Colonic mucosa (tissue), 4 donors: ENCODE measurements around the gene KDM1A. TPM values are rescaled to one million over a fixed set of nuclear protein-coding genes. Genes with fewer than 3 reads are reported as not detected.

Source experiments
- DNase-seq: peaks from one replicate; pipeline ENCODE4 v3.0.0-alpha.2; 2020
- H3K27ac ChIP-seq: fragments of 200-600 bp; one replicate; pipeline ENCODE4 v1.8.0; 2021
- H3K27me3 ChIP-seq: fragments of 200-600 bp; one replicate; pipeline ENCODE4 v1.8.0; 2021
- H3K36me3 ChIP-seq: fragments of 200-600 bp; one replicate; pipeline ENCODE4 v1.8.0; 2021
- H3K4me1 ChIP-seq: fragments of 200-600 bp; one replicate; pipeline ENCODE4 v1.8.0; 2021; ENCODE audit warnings: mild to moderate bottlenecking
- H3K4me3 ChIP-seq: fragments of 200-600 bp; one replicate; pipeline ENCODE4 v1.8.0; 2021
- H3K9ac ChIP-seq, 2 donors: one replicate each; pipeline ENCODE4 v1.7.0; 2013; ENCODE audit warnings: control low read depth in 2 of 2, low read depth in 2 of 2, low read length in 2 of 2
- H3K9me3 ChIP-seq: fragments of 200-600 bp; one replicate; pipeline ENCODE4 v1.8.0; 2021
- CTCF ChIP-seq: fragments of 200-600 bp; IDR thresholded peaks from one replicate; pipeline ENCODE4 v1.8.0; 2022; ENCODE audit warnings: antibody characterized with exemption, mild to moderate bottlenecking
- intact Hi-C: fragments of 100-400 bp; cut with DNase I; formaldehyde crosslinking; loops from one replicate; pipeline ENCODE4 v1.14.1; 2022
- total RNA-seq, 2 donors: library from RNA; stranded (reverse); fragmentation: NEBNext Ultra II Directional in 1 of 2; extraction: Animal tissue kit (Norgen Biotek cat#: 25700) in 1 of 2; gene quantifications; one replicate each; pipeline ENCODE4 v1.2.1, GENCODE V29; 2021
- donor health status: healthy.
- donor health status: DM: no; HTN: no; CAD: no.
- donor health status: DM: no; HTN: no; CAD: no.

KDM1A gene
- total RNA-seq, 2 donors from 2014 or later: 59.2 to 72.6 TPM

- Histone ChIP-seq H3K9me3 (no peaks in the 10 kb centered on the region), H3K27me3 (no peaks in the 10 kb centered on the region), H3K36me3 (no peaks in the 10 kb centered on the region), H3K9ac (no peak overlapping the region), H3K27ac (no peak overlapping the region), H3K4me1 (no peaks in the 10 kb centered on the region), H3K4me3 (no peak overlapping the region)
- no peak for DNase-seq
- intact Hi-C loops: no loop called here
- no peak for TF ChIP-seq CTCF
These were observed 89.8 kb downstream of the KDM1A start for GRCh38 chr1:23108918-23109533.

- Histone ChIP-seq H3K27me3 (no peaks in the 10 kb centered on the region), H3K4me1 (no peaks in the 10 kb centered on the region), H3K9ac (no peak overlapping the region), H3K36me3 (no peaks in the 10 kb centered on the region), H3K9me3 (no peaks in the 10 kb centered on the region), H3K27ac (no peak overlapping the region), H3K4me3 (no peak overlapping the region)
- DNase-seq: no peak
- intact Hi-C loops: no loop called here
- no peak for TF ChIP-seq CTCF
These were observed 91.1 kb downstream of the KDM1A start for GRCh38 chr1:23110391-23110790.

- intact Hi-C loops: no loop called here
- Histone ChIP-seq H3K27me3 (no peaks in the 10 kb centered on the region), H3K27ac (no peak overlapping the region), H3K36me3 (no peaks in the 10 kb centered on the region), H3K9ac (no peak overlapping the region), H3K9me3 (no peaks in the 10 kb centered on the region), H3K4me3 (no peak overlapping the region), H3K4me1 (no peaks in the 10 kb centered on the region)
- DNase-seq: no peak
- no peak for TF ChIP-seq CTCF
These were observed 92.6 kb downstream of the KDM1A start for GRCh38 chr1:23111600-23112535.

DNA sequence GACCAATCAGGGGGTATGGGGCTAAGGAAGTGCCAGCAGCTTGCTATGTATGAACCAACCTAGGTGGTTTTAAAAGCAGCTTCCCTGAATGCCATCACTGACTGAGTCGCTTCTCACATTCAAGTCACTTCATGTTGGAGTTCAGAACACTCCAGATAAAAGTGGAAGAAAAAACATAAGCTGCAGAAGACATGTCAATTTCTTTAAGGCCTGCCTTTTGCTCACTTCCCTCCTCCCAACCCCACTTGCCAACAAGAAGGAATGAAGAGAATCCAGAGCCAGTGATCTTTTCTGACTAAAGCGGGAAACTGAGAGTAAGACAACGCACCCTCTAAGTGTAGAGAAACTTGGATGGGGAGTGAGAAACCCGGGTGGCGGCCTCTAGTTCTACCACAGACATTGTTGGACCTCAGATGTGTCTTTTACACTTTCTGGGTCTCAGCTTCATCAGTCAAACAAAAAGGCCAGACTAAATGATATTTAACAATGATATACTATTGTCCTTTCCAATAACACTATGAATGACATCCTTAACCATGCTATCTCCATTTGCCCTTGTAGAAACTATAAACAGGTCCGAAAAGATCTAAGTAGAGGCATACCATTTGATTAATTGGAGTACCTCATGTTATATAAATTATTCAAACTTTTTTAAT, 95.3 kb downstream of the KDM1A start:
- DNase-seq: no peak
- no peaks in the 10 kb centered on the region for H3K27me3 ChIP-seq
- no peak overlapping the region for H3K4me3 ChIP-seq
- H3K36me3 ChIP-seq: no peaks in the 10 kb centered on the region
- intact Hi-C loops: no loop called here
- no peak overlapping the region for H3K27ac ChIP-seq
- no peak overlapping the region for H3K9ac ChIP-seq
- TF ChIP-seq CTCF: no peak
- H3K9me3 ChIP-seq: no peaks in the 10 kb centered on the region
- H3K4me1 ChIP-seq: no peaks in the 10 kb centered on the region

DNA sequence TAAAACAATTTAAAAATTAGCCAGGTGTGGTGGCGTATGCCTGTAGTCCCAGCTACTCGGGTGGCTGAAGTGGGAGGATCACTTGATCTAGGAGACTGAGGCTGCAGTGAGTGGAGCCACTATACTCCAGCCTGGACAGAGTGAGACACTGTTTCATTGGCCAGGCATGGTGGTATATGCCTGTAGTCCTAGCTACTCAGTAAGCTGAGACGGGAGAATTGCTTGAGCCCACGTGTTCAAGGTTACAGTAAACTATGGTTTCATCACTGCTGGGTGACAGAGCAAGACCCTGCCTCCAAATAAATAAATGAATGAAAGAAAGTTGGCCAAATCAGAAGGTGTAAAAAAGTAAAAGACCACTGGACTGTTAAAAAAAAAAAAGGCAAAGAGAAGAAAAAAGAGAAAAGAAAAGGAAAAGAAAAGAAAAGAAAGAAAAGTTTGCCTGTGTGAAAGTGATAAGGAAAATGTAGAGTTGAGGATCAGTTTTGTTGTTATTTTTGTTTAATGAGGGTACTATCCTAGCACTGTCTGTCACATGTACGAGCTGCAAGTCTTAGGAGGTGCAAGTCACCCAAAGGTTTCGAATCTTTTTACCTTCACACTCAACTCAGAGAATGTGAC, 97.1 kb downstream of the KDM1A start:
- Histone ChIP-seq H3K4me1 (no peaks in the 10 kb centered on the region), H3K9me3 (no peaks in the 10 kb centered on the region), H3K27me3 (no peaks in the 10 kb centered on the region), H3K36me3 (no peaks in the 10 kb centered on the region), H3K4me3 (no peak overlapping the region), H3K27ac (no peak overlapping the region), H3K9ac (no peak overlapping the region)
- DNase-seq: peak; percentile 12
- TF ChIP-seq CTCF: no peak
- intact Hi-C loops: no loop called here
